ENCODE data around the gene KRT6C. TPM values are rescaled to one million over a fixed set of nuclear protein-coding genes. Genes with fewer than 3 reads are reported as not detected.

KRT6C gene
- total RNA-seq, 1 donor from 2014 or later = not detected

DNA sequence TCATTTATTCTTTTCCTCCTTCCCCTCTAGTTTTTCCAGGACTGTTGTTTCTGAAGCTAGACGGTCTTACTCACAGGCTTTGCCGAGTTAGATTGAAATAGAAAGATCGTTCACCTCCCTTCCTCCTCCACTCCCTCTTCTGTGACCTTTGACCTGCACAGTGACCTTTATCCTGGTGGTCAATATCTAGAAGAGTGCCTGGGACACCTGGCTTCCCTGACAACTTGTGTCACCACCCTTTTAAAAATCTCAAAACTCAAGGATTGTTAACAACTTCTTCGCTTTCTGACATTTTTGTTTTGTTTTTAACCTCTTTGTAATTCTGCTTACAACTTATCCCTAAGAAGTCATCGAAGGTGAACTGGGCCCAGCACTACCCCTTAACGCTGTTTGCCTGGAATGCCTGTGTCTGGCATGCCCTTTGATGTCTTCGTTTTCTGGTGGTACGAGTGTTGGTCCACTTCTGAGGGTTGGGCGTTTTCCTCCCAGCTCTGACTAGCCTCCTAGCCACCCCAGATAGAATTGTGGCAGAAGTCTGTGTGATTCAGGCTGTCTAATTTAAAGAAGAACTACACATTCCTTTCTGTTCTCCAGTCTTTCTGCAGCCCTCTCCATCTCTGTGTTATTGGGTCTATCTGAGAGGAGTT lies 36.7 kb downstream of the KRT6C start:
- Mint-ChIP-seq H3K9me3 (ENCODE audit: low read depth) (no peaks in the 10 kb centered on the region), H3K27ac (ENCODE audit: unreplicated experiment) (no peak overlapping the region), H3K4me3 (ENCODE audit: unreplicated experiment) (no peak overlapping the region), H3K36me3 (ENCODE audit: low read depth) (peaks cover 1% of the 10 kb centered on the region), H3K27me3 (ENCODE audit: low read depth) (peaks cover 57% of the 10 kb centered on the region), H3K4me1 (ENCODE audit: low read depth) (peaks cover 9% of the 10 kb centered on the region)
- DNase-seq (ENCODE audit: low spot score) = no peak
- TF ChIP-seq, protein P1, sequence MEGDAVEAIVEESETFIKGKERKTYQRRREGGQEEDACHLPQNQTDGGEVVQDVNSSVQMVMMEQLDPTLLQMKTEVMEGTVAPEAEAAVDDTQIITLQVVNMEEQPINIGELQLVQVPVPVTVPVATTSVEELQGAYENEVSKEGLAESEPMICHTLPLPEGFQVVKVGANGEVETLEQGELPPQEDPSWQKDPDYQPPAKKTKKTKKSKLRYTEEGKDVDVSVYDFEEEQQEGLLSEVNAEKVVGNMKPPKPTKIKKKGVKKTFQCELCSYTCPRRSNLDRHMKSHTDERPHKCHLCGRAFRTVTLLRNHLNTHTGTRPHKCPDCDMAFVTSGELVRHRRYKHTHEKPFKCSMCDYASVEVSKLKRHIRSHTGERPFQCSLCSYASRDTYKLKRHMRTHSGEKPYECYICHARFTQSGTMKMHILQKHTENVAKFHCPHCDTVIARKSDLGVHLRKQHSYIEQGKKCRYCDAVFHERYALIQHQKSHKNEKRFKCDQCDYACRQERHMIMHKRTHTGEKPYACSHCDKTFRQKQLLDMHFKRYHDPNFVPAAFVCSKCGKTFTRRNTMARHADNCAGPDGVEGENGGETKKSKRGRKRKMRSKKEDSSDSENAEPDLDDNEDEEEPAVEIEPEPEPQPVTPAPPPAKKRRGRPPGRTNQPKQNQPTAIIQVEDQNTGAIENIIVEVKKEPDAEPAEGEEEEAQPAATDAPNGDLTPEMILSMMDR (IDR thresholded peaks at IDR 0.05) = no peak

DNA sequence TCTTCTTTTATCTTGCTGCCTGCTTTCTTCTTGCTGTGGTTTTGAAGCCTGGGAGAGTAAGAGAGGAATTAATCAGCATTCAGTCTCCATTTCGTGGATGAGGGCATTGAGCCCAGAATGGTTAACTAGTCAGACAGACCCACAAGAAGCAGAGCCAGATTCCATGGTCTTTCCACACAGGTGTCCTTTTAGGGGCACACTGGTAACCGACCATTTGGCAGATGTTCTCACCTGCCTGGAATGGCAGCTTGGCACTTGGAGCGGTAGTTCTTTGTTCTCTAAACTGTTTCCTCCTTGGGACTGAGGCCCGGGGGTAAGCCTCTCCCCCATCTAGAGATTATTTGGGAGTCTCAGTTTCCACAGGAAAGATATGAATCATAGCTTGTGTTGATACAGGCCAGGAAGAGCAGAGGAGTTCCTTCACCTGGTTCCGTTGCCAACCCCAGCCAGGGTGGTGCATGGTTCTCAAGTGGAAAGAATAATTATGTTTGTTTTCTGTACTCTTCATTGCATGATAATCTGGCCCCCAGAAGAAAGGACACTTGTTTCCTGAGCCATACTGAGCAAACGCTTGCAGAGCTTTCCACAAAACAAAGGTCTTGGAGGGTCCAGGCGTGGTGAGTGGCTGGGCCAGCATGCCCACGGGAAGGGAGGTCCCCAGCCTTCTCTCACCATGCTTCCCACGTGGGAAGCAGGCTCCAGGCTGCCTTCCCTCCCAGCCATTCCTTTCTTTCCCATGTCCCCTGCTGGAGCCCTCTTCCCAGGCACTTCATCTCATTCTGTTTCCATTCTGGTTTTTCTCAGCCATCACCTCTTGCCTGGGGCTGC lies 37.4 kb downstream of the KRT6C start:
- H3K4me1 Mint-ChIP-seq (ENCODE audit: low read depth) = peaks cover 3% of the 10 kb centered on the region
- H3K36me3 Mint-ChIP-seq (ENCODE audit: low read depth) = peaks cover 1% of the 10 kb centered on the region
- H3K9me3 Mint-ChIP-seq (ENCODE audit: low read depth) = no peaks in the 10 kb centered on the region
- no peak overlapping the region for H3K4me3 Mint-ChIP-seq (ENCODE audit: unreplicated experiment)
- peaks cover 62% of the 10 kb centered on the region for H3K27me3 Mint-ChIP-seq (ENCODE audit: low read depth)
- DNase-seq (ENCODE audit: low spot score) = no peak
- no peak overlapping the region for H3K27ac Mint-ChIP-seq (ENCODE audit: unreplicated experiment)
- TF ChIP-seq, protein P1 (IDR thresholded peaks at IDR 0.05) = no peak

- Mint-ChIP-seq H3K9me3 (ENCODE audit: low read depth) (no peaks in the 10 kb centered on the region), H3K4me3 (ENCODE audit: unreplicated experiment) (no peak overlapping the region), H3K36me3 (ENCODE audit: low read depth) (peaks cover 1% of the 10 kb centered on the region), H3K27me3 (ENCODE audit: low read depth) (peaks cover 67% of the 10 kb centered on the region), H3K4me1 (ENCODE audit: low read depth) (no peaks in the 10 kb centered on the region), H3K27ac (ENCODE audit: unreplicated experiment) (no peak overlapping the region)
- TF ChIP-seq, protein P1 (IDR thresholded peaks at IDR 0.05) = no peak
- no peak for DNase-seq (ENCODE audit: low spot score)
Measured at GRCh38 chr12:52435659-52435999, 38.0 kb downstream of the KRT6C start.

DNA sequence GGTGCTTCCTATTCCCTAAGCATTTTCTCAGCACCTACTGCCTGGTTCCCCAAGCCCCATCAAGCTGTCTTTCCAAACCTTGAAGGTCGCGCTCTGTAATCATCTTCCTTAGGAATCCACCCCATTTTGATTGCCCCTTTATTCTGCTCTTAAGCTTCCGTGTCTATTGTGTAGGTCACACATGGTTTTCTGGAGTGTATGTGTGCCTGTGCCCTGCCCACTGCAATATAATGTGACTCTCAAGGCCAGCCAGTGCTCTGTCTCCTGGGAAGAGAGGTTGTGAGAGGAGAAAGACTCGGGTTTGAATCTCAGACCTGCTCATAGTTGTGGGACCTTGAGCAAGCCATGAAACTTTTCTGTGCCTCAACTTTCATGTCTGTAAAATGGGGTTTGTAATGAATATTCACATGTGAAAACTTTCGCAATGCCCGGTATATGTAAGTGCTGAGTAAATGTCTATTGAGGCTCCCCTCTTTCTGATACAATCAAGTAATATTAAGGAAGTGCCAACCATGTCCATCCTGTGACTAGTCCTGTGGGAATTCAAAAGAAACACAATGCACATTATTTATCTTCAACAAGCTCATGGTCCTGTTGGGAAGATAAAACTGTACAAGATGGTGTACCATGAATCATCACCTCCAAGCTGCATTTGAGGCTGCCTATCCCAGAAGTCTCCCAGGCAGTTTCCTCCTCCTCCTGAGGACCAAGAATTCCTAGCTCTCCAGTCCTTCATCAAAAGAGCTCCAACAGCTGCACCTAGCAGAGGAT lies 38.7 kb downstream of the KRT6C start:
- Mint-ChIP-seq H3K9me3 (ENCODE audit: low read depth) (no peaks in the 10 kb centered on the region), H3K4me3 (ENCODE audit: unreplicated experiment) (no peak overlapping the region), H3K36me3 (ENCODE audit: low read depth) (peaks cover 1% of the 10 kb centered on the region), H3K27ac (ENCODE audit: unreplicated experiment) (no peak overlapping the region), H3K27me3 (ENCODE audit: low read depth) (peaks cover 71% of the 10 kb centered on the region), H3K4me1 (ENCODE audit: low read depth) (no peaks in the 10 kb centered on the region)
- DNase-seq (ENCODE audit: low spot score) = no peak
- TF ChIP-seq, protein P1 (IDR thresholded peaks at IDR 0.05) = no peak

DNA sequence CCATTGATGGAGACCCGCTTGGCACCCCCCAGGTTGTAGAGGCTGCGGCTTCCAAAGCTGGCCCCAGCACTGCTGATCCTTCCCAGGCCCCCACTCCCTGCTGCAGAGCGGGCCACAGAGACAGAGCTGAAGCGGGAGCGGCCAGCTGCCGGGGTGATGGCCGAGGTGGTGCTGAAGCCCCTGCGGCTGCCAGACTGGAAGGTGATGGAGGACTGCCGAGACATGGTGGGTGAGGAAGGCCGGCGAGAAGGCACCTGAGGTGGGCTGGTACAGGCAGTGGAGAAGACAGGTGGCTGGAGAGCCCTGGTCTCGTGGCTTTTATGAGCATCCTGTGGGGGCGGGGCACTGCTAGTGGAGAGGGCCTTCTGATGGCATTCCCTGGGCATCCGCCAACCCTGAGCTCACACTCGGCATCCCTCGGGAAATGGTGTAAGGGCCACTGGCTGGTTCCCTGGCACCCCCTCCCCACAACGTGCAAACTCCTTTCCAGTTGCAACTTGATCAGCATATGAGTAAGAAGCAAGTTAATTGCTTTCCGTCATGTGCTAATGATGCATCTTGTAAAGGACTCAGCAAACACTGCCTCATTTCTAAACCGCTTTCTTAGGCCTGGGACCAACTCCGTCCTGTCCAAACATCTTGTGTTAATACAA lies 39.4 kb downstream of the KRT6C start, which contains the start of gene KRT75:
Gene KRT75, minus strand, starts transcription at position 291 of the 653 bp plus-strand sequence. Its CDS starts 67 bp downstream, at position 224.
- Mint-ChIP-seq H3K4me3 (ENCODE audit: unreplicated experiment) (no peak within 1 kb of the TSS), H3K9me3 (ENCODE audit: low read depth) (no peaks in the 10 kb centered on the region), H3K36me3 (ENCODE audit: low read depth) (peaks cover 1% of the 10 kb centered on the region), H3K4me1 (ENCODE audit: low read depth) (no peaks in the 10 kb centered on the region), H3K27ac (ENCODE audit: unreplicated experiment) (no peak within 1 kb of the TSS), H3K27me3 (ENCODE audit: low read depth) (peaks cover 76% of the 10 kb centered on the region)
- TF ChIP-seq, protein P1 (IDR thresholded peaks at IDR 0.05) = no peak
- DNase-seq (ENCODE audit: low spot score) = no peak

Measured in chondrocyte (in vitro differentiated cells).